ENCODE data around the gene TRIM66. TPM values are rescaled to one million over a fixed set of nuclear protein-coding genes. Genes with fewer than 3 reads are reported as not detected.

The TRIM66 gene
- total RNA-seq, 4 donors from 2014 or later: 1.4 to 12.9 (median 3.1) TPM

DNA sequence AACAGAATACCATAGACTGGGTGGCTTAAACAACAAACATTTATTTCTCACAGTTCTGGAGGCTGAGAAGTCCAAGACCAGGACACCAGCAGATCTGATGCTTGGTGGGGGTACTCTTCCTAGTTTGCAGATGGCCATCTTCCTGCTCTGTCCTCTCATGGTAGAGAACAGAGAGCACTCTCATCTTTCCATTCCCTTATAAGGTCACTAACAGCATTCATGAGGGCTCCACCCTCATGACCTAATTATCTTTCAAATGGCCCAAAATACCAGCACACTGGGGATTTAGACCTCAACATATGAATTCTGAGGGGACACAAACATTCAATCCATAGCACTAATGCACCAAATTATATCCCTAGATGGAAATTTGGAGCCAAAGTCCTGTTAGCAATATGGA, 94.5 kb downstream of the TRIM66 start:
- H3K27ac ChIP-seq: no peak overlapping the region
- H3K36me3 ChIP-seq: no peaks in the 10 kb centered on the region
- no peaks in the 10 kb centered on the region for H3K27me3 ChIP-seq
- no peak overlapping the region for H3K4me3 ChIP-seq
- TF ChIP-seq POLR2AphosphoS5 (IDR thresholded peaks at IDR 0.05): no peak
- TF ChIP-seq EP300 (IDR thresholded peaks at IDR 0.05): no peak
- no peak for TF ChIP-seq POLR2A (IDR thresholded peaks at IDR 0.05)
- TF ChIP-seq, protein P1, sequence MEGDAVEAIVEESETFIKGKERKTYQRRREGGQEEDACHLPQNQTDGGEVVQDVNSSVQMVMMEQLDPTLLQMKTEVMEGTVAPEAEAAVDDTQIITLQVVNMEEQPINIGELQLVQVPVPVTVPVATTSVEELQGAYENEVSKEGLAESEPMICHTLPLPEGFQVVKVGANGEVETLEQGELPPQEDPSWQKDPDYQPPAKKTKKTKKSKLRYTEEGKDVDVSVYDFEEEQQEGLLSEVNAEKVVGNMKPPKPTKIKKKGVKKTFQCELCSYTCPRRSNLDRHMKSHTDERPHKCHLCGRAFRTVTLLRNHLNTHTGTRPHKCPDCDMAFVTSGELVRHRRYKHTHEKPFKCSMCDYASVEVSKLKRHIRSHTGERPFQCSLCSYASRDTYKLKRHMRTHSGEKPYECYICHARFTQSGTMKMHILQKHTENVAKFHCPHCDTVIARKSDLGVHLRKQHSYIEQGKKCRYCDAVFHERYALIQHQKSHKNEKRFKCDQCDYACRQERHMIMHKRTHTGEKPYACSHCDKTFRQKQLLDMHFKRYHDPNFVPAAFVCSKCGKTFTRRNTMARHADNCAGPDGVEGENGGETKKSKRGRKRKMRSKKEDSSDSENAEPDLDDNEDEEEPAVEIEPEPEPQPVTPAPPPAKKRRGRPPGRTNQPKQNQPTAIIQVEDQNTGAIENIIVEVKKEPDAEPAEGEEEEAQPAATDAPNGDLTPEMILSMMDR (IDR thresholded peaks at IDR 0.05): no peak
- H3K4me1 ChIP-seq: peaks cover 0 to 1% (median 0%) of the 10 kb centered on the region in 3 donors
- peaks cover 0 to 7% (median 0%) of the 10 kb centered on the region in 3 donors for H3K9me3 ChIP-seq
- ATAC-seq: no peak

DNA sequence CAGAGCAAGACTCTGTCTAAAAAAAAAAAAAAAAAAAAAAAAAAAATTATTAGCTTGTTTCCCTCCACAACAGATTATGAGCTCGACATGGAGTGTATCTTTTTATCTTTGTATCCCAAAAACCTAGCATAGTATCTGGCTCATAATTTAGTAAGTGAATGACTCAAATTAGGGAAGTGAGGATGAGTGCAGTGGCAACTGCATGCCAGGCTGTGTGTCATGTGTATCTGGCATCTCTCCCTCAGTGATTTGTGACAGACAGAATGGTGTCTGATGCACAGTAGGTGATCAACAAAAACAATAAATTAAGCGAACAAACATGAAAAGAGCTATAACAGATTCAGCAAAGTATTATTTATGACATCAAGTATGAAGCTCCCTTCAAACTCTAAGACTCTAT, 95.7 kb downstream of the TRIM66 start:
- Histone ChIP-seq H3K36me3 (no peaks in the 10 kb centered on the region), H3K27ac (no peak overlapping the region), H3K27me3 (no peaks in the 10 kb centered on the region), H3K9me3 (peaks cover 0 to 7% (median 0%) of the 10 kb centered on the region in 3 donors), H3K4me1 (no peaks in the 10 kb centered on the region), H3K4me3 (no peak overlapping the region)
- TF ChIP-seq EP300 (IDR thresholded peaks at IDR 0.05) (no peak), POLR2AphosphoS5 (IDR thresholded peaks at IDR 0.05) (no peak), POLR2A (IDR thresholded peaks at IDR 0.05) (no peak)
- TF ChIP-seq, protein P1 (IDR thresholded peaks at IDR 0.05): no peak
- 63 to 93% methylated on average over 2 of the region's 2 CpGs for WGBS, 2 donors (ENCODE audit: low coverage in 1 of 2)
- ATAC-seq: no peak

DNA sequence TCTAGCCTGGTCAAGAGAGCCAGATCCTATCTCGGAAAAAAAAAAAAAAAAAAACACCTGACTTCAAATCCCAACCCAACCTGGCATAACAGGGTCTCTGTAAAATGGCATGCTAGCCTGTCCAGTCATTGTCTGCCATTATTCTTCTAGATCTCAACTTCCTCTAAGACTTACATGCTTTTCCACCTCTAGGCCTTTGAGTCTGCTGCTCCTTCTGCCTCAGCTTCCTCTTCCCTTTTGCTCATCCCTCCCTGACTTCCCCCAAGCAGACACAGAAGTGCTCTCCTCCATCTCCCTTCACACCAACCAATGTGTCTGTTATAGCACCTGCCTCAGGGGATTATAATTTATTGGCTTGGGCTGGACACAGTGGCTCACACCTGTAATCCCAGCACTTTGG, 96.3 kb downstream of the TRIM66 start:
- no peak for ATAC-seq
- Histone ChIP-seq H3K4me1 (no peaks in the 10 kb centered on the region), H3K36me3 (no peaks in the 10 kb centered on the region), H3K27ac (no peak overlapping the region), H3K4me3 (no peak overlapping the region), H3K9me3 (peaks cover 0 to 7% (median 0%) of the 10 kb centered on the region in 3 donors), H3K27me3 (no peaks in the 10 kb centered on the region)
- 91% methylated on average over 1 of the region's 1 CpG; no CpG with 5 or more reads in 1 of the 2 donors for WGBS, 2 donors (ENCODE audit: low coverage in 1 of 2)
- TF ChIP-seq EP300 (IDR thresholded peaks at IDR 0.05): no peak
- TF ChIP-seq, protein P1 (IDR thresholded peaks at IDR 0.05): no peak
- TF ChIP-seq POLR2A (IDR thresholded peaks at IDR 0.05): no peak
- no peak for TF ChIP-seq POLR2AphosphoS5 (IDR thresholded peaks at IDR 0.05)

DNA sequence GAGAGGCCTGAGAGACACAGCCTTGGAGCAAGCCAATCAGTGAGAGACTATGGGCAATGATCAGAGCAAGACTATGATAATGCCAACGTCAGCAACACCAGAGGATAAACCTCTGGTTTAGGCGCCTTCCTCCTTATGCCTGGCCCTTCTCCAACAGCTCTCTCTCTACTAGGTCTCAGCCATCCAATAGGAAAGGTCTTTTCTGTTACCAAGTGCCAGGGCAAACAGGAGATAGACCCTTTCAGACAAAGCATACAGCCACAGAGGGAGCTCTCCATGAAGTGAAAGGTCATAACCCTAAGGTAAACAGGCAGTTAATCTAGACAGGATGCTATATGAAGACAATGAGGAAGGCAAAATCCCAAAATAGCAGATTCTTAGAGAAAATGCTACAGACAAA, 98.0 kb downstream of the TRIM66 start:
- no peaks in the 10 kb centered on the region for H3K4me1 ChIP-seq
- no peak for ATAC-seq
- no peaks in the 10 kb centered on the region for H3K36me3 ChIP-seq
- TF ChIP-seq POLR2A (IDR thresholded peaks at IDR 0.05): no peak
- no peak for TF ChIP-seq POLR2AphosphoS5 (IDR thresholded peaks at IDR 0.05)
- TF ChIP-seq EP300 (IDR thresholded peaks at IDR 0.05): no peak
- TF ChIP-seq, protein P1 (IDR thresholded peaks at IDR 0.05): no peak
- peaks cover 0 to 7% (median 0%) of the 10 kb centered on the region in 3 donors for H3K9me3 ChIP-seq
- WGBS, 2 donors (ENCODE audit: low coverage in 1 of 2): 20 to 67% methylated on average over 1 of the region's 2 CpGs
- no peaks in the 10 kb centered on the region for H3K27me3 ChIP-seq
- H3K27ac ChIP-seq: no peak overlapping the region
- no peak overlapping the region for H3K4me3 ChIP-seq

DNA sequence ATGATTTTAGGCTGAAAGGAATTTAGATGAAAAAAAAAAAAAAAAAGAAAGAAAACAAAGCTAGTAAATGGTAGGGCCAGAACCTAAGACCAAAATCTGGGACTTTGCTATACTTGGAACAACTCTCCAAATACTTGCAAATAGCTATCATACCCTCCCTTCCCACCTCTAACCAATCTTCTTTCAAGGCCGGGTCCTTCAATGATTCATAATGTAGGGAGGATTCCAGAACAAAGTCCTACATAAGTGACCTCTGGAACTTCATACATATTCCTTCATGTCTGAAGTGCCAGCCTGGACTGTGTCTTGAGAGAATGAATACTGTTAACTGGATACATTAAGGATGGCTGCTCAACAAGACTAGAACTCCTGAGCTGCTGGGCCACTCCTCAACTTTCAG, 98.4 kb downstream of the TRIM66 start:
- no peaks in the 10 kb centered on the region for H3K27me3 ChIP-seq
- peaks cover 0 to 7% (median 0%) of the 10 kb centered on the region in 3 donors for H3K9me3 ChIP-seq
- TF ChIP-seq, protein P1 (IDR thresholded peaks at IDR 0.05): no peak
- TF ChIP-seq EP300 (IDR thresholded peaks at IDR 0.05) (no peak), POLR2A (IDR thresholded peaks at IDR 0.05) (no peak), POLR2AphosphoS5 (IDR thresholded peaks at IDR 0.05) (no peak)
- ATAC-seq: no peak
- no peaks in the 10 kb centered on the region for H3K36me3 ChIP-seq
- H3K27ac ChIP-seq: no peak overlapping the region
- WGBS, 2 donors (ENCODE audit: low coverage in 1 of 2): 43 to 56% methylated on average over 1 of the region's 1 CpG
- H3K4me3 ChIP-seq: no peak overlapping the region
- no peaks in the 10 kb centered on the region for H3K4me1 ChIP-seq

Data from gastroesophageal sphincter (tissue), 4 donors.